Spinal cord (tissue), 10 donors: ENCODE data around the gene DLAT. TPM values are rescaled to one million over a fixed set of nuclear protein-coding genes. Genes with fewer than 3 reads are reported as not detected.
"Not testable (repeated sequence)": the region's sequence is repeated elsewhere in the genome, so short reads cannot be mapped to it uniquely, and the experiment has no call there.

Source experiments
- DNase-seq, 6 donors: peaks; one replicate each; pipeline versions ENCODE4 v3.0.0 to v3.0.0-alpha.2; 2013 to 2015; ENCODE audit warnings: low spot score in 6 of 6, low read depth in 4 of 6
- H3K27ac ChIP-seq: one replicate; pipeline ENCODE4 v1.5.1; 2013; ENCODE audit warnings: low read depth, low read length, control low read depth
- H3K27me3 ChIP-seq: one replicate; pipeline ENCODE4 v1.6.1; 2013; ENCODE audit warnings: low read length; ENCODE audit not compliant: control insufficient read depth, insufficient read depth
- H3K36me3 ChIP-seq: one replicate; pipeline ENCODE4 v1.6.1; 2013; ENCODE audit warnings: low read length; ENCODE audit not compliant: control insufficient read depth, insufficient read depth
- H3K4me1 ChIP-seq: one replicate; pipeline ENCODE4 v1.6.1; 2013; ENCODE audit warnings: low read length; ENCODE audit not compliant: control insufficient read depth, insufficient read depth
- H3K4me3 ChIP-seq: one replicate; pipeline ENCODE4 v1.5.1; 2013; ENCODE audit warnings: low read depth, low read length, control low read depth
- H3K9me3 ChIP-seq: one replicate; pipeline ENCODE4 v1.6.1; 2013; ENCODE audit warnings: low read length; ENCODE audit not compliant: control insufficient read depth, insufficient read depth
- WGBS: methylation state at CpG from one replicate; pipeline ENCODE4 v1.1.5; 2013; ENCODE audit warnings: missing lambda C conversion rate; ENCODE audit not compliant: insufficient coverage; 5-methylcytosine and 5-hydroxymethylcytosine counted together
- polyA plus RNA-seq, 2 donors: library from polyadenylated mRNA; unstranded; fragments of 120-200 nt; gene quantifications; one replicate each; pipeline ENCODE4 v1.2.1, GENCODE V29; 2013; ENCODE audit not compliant: insufficient read length in 2 of 2
- total RNA-seq, 2 donors: library from RNA; depleted of rRNA in 1 of 2; stranded (reverse); fragments of 120-200 nt in 1 of 2; fragments of >200 nt in 1 of 2; gene quantifications; one replicate each; pipeline versions ENCODE4 v1.2.3 to v1.2.4, GENCODE V29; 2013 to 2014
- donor health status: healthy.

The DLAT gene
- total and polyA plus RNA-seq, 4 donors: 36.5 to 58.3 (median 46.1) TPM

DNA sequence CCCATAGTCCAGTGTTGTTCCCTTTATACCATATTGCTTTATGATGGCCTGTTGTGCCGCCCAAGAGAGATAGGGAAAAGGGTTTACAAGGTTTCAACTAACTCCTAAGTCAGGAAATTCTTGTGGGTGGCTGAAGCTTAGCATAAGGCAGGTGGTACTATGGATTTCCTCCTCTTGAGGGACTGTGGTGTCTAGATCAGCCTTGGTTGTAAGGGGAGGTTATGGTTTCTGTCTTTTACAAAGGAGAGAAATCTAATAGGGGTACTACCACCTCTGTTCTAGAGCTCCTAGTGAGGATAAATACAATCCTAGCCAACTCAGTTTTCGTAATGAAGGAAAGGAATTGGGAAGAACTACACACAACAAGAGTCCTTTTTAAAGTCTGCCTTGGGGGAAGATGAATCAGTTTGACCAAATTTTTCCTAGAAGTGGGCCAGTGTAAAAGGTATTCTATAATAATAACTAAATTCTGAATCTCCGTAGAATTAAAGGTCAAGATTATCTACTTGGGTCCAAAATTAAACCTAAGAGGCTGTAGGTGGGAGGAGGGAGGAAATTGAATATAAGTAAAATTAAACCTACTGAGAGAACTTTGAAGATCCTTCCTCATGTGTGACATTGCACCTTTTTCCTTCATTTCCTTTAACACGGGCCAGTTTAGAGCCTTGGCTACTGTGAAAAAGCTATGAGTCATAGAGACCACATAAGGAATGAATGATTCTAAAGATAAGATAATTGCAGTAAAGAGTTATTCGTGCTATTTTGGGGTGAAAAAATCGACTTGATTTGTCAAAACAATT lies 17.2 kb downstream of the DLAT start:
- Histone ChIP-seq H3K9me3 (no peaks in the 10 kb centered on the region), H3K36me3 (peaks cover 31% of the 10 kb centered on the region), H3K27ac (no peak overlapping the region), H3K27me3 (no peaks in the 10 kb centered on the region), H3K4me1 (no peaks in the 10 kb centered on the region), H3K4me3 (no peak overlapping the region)
- no peak for DNase-seq
- WGBS: no CpG with 5 or more reads among the region's 6 CpGs

DNA sequence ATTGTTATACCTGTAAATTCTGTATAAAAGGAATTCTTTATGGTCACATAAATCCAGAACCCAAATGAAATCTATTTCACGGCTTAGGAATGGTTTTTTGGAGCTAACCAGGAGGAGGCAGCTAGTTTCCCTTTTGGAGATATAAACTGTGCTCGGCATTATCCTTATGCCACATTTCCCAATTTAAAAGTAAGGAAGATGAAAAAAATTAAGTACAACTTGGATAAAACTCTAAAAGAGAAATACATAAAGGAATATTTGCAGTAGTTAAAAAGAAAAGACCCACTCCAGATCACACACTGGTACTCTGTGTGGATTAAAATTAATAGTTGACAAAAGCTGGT lies 17.7 kb downstream of the DLAT start:
- H3K27me3 ChIP-seq: no peaks in the 10 kb centered on the region
- no peak for DNase-seq
- H3K4me1 ChIP-seq: no peaks in the 10 kb centered on the region
- H3K9me3 ChIP-seq: no peaks in the 10 kb centered on the region
- no peak overlapping the region for H3K4me3 ChIP-seq
- WGBS: no CpG with 5 or more reads among the region's 2 CpGs
- no peak overlapping the region for H3K27ac ChIP-seq
- peaks cover 26% of the 10 kb centered on the region for H3K36me3 ChIP-seq

DNA sequence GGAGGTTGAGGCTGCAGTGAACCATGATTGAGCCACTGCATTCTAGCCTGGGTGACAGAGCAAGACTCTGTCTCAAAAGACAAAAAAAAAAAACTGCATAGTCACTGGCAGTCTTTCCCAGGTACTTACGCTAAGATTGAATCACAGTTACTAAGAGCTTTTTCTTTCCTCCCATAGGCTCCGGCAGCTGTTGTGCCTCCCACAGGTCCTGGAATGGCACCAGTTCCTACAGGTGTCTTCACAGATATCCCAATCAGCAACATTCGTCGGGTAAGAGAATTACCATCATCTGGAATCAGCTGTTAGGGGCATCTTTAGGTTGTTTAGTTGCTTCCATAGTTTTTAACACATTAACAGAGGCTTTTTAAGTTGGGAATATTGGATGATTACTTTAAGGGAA lies 19.8 kb downstream of the DLAT start:
- Histone ChIP-seq H3K27me3 (no peaks in the 10 kb centered on the region), H3K9me3 (no peaks in the 10 kb centered on the region), H3K4me1 (no peaks in the 10 kb centered on the region), H3K27ac (no peak overlapping the region), H3K4me3 (no peak overlapping the region), H3K36me3 (peaks cover 22% of the 10 kb centered on the region)
- DNase-seq: no peak
- 100% methylated on average over 2 of the region's 4 CpGs for WGBS

DNA sequence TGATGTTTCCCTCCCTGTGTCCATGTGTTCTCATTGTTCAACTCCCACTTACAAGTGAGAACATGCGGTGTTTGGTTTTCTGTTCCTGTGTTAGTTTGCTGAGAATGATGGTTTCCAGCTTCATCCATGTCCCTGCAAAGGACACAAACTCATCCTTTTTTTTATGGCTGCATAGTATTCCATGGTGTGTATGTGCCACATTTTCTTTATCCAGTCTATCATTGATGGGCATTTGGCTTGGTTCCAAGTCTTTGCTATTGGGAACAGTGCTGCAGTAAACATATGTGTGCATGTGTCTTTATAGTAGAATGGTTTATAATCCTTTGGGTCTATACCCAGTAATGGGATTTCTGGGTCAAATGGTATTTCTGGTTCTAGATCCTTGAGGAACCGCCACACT lies 21.4 kb downstream of the DLAT start:
- H3K27me3 ChIP-seq, H3K4me3 ChIP-seq, H3K9me3 ChIP-seq, DNase-seq, H3K4me1 ChIP-seq, H3K27ac ChIP-seq: not testable (repeated sequence)
- no CpG with 5 or more reads among the region's 2 CpGs for WGBS
- H3K36me3 ChIP-seq: peaks cover 18% of the 10 kb centered on the region

DNA sequence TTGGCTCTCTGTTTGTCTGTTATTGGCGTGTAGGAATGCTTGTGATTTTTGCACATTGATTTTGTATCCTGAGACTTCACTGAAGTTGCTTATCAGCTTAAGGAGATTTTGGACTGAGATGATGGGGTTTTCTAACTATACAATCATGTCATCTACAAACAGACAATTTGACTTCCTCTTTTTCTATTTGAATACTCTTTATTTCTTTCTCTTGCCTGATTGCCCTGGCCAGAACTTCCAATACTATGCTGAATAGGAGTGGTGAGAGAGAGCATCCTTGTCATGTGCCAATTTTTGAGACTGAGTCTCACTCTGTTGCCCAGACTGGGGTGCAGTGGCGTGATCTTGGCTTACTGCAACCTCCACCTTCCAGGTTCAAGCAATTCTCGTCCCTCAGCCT lies 23.0 kb downstream of the DLAT start:
- H3K27me3 ChIP-seq, H3K4me1 ChIP-seq, DNase-seq, H3K9me3 ChIP-seq, H3K4me3 ChIP-seq, H3K27ac ChIP-seq: not testable (repeated sequence)
- H3K36me3 ChIP-seq: peaks cover 21% of the 10 kb centered on the region
- 100% methylated on average over 1 of the region's 3 CpGs for WGBS

DNA sequence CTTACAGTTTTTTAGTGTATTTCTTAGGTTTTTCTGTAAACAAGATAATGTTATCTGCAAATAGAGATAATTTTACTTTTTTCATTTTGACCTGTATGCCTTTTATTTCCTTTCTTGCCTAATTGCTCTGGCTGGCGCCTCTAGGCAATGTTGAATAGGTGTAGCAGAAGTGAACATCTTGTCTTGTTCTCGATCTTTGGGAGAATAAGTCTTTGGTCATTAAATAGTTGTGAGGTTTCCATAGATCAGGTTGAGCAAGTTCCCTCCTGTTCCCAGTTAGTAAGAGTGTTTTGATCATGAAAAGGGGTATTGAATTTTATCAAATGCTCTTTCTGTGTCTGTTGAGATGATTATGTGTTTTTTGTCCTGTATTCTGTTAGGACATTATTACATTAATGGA lies 24.6 kb downstream of the DLAT start:
- peaks cover 24% of the 10 kb centered on the region for H3K36me3 ChIP-seq

DNA sequence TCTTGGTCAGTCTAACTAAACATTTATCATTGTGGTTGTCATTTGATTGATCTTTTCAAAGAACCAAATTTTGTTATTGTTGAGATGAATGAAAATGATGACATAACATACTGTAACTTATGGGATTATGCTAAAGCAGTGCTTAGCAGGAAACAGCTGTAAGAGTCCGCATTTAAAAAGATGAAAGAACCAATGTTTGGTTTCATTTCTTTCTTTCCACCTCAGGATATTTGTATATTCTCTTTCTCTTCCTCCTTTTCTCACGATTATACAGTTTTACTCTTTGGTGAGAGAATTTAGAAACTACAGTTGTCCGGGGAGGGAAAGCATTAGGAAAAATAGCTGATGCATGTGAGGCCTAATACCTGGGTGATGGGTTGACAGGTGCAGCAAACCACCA lies 25.5 kb downstream of the DLAT start:
- Histone ChIP-seq H3K9me3 (no peaks in the 10 kb centered on the region), H3K4me3 (no peak overlapping the region), H3K36me3 (peaks cover 20% of the 10 kb centered on the region), H3K27ac (no peak overlapping the region), H3K4me1 (no peaks in the 10 kb centered on the region), H3K27me3 (no peaks in the 10 kb centered on the region)
- no CpG with 5 or more reads among the region's 3 CpGs for WGBS
- DNase-seq: no peak

More for the DNA sequence above, 24.6 kb downstream of the DLAT start:
- 0% methylated on average over 1 of the region's 2 CpGs for WGBS
- Histone ChIP-seq H3K27ac (no peak overlapping the region), H3K27me3 (no peaks in the 10 kb centered on the region), H3K4me1 (no peaks in the 10 kb centered on the region), H3K9me3 (no peaks in the 10 kb centered on the region), H3K4me3 (no peak overlapping the region)
- no peak for DNase-seq

DNA sequence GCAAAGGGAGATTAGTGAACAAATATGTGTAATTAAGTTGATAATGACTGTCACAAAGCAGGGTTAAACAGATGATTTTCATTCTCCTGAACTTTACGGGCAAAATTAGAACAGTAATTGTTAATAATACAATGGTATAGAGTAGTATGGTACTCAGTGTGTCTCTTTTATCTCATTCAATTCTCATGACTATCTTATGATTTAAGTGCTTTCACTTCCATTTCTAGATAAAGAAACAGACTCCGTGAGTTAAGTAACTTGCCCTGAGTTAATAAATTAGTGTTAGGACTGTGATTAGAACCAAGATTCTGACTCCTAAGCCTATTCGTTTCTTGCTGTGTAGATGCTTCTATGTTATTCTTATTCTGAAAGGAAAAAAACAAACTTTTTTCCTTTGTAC lies 26.6 kb downstream of the DLAT start:
- H3K4me1 ChIP-seq: no peaks in the 10 kb centered on the region
- H3K27me3 ChIP-seq: no peaks in the 10 kb centered on the region
- no CpG with 5 or more reads among the region's 3 CpGs for WGBS
- no peaks in the 10 kb centered on the region for H3K9me3 ChIP-seq
- peaks cover 20% of the 10 kb centered on the region for H3K36me3 ChIP-seq
- no peak overlapping the region for H3K27ac ChIP-seq
- DNase-seq: no peak
- H3K4me3 ChIP-seq: no peak overlapping the region

DNA sequence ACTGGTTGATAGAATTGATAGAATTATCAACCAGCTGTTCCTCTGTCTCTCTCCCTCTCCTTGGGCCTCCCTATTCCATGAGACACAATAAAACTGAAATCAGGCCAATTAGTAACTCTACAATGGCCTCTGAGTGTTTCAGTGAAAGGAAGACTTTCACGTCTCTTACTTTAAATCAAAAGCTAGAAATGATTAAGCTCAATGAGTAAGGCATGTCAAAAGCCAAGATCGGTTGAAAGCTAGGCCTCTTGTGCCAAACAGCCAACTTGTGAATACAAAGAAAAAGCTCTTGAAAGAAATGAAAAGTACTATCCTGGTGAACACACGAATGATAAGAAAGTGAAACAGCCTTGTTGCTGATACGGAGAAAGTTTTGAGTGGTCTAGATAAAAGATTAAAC lies 32.0 kb downstream of the DLAT start:
- Histone ChIP-seq H3K4me3 (no peak overlapping the region), H3K36me3 (peaks cover 31% of the 10 kb centered on the region), H3K4me1 (no peaks in the 10 kb centered on the region), H3K27me3 (no peaks in the 10 kb centered on the region), H3K9me3 (no peaks in the 10 kb centered on the region), H3K27ac (no peak overlapping the region)
- WGBS: 71% methylated on average over 1 of the region's 4 CpGs
- DNase-seq: no peak

DNA sequence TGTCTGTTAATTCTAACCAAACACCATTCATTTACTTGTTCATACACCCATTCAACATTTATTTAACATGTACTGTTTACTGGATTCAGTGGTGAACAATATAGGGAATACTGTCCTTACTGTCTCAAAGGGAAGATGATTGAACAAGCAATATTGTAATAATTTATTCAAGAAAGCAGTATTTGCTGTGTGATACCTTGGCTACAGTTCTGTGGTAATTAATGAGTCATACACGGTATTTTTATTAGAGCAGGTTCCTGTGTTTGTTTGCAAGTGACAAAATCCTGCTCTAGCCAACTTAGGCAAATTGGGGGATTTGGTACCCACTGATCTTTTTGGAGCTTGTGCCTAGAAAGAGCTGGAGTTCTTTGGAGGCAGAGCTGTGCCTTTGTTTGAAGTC lies 32.9 kb downstream of the DLAT start:
- H3K9me3 ChIP-seq: no peaks in the 10 kb centered on the region

More for the DNA sequence above, 32.9 kb downstream of the DLAT start:
- no peak overlapping the region for H3K27ac ChIP-seq
- peaks cover 29% of the 10 kb centered on the region for H3K36me3 ChIP-seq
- H3K4me1 ChIP-seq: no peaks in the 10 kb centered on the region
- WGBS: 100% methylated on average over 1 of the region's 1 CpG
- H3K4me3 ChIP-seq: no peak overlapping the region
- DNase-seq: no peak
- H3K27me3 ChIP-seq: no peaks in the 10 kb centered on the region
